ENCODE results near the gene DNAJC5G.

The DNAJC5G gene

GRCh38 chr2:27242614-27242951, 32.6 kb upstream of the DNAJC5G start:
- Histone ChIP-seq H3K4me3 (ENCODE audit: low read depth in 1 of 2, low read length in 2 of 2) (no peak overlapping the region), H3K36me3 (ENCODE audit: insufficient read depth, low read length) (peaks cover 52% of the 10 kb centered on the region), H3K4me1 (ENCODE audit: insufficient read depth, low read length) (no peaks in the 10 kb centered on the region), H3K9me3 (ENCODE audit: low read length) (no peaks in the 10 kb centered on the region), H3K9ac (ENCODE audit: low read length) (no peak overlapping the region), H3K27me3 (ENCODE audit: control insufficient read depth in 1 of 2, insufficient read depth in 2 of 2, low read length in 2 of 2) (no peaks in the 10 kb centered on the region), H3K27ac (ENCODE audit: low read depth, low read length) (no peak overlapping the region)

- H3K4me3 ChIP-seq (ENCODE audit: low read depth in 1 of 2, low read length in 2 of 2): no peak overlapping the region
- H3K4me1 ChIP-seq (ENCODE audit: insufficient read depth, low read length): no peaks in the 10 kb centered on the region
- no peaks in the 10 kb centered on the region for H3K27me3 ChIP-seq (ENCODE audit: control insufficient read depth in 1 of 2, insufficient read depth in 2 of 2, low read length in 2 of 2)
- no peak overlapping the region for H3K27ac ChIP-seq (ENCODE audit: low read depth, low read length)
- no peaks in the 10 kb centered on the region for H3K9me3 ChIP-seq (ENCODE audit: low read length)
- no peak overlapping the region for H3K9ac ChIP-seq (ENCODE audit: low read length)
- peaks cover 42% of the 10 kb centered on the region for H3K36me3 ChIP-seq (ENCODE audit: insufficient read depth, low read length)
Observed at GRCh38 chr2:27243391-27244130, 31.7 kb upstream of the DNAJC5G start.

GRCh38 chr2:27245116-27245515, 30.1 kb upstream of the DNAJC5G start:
- no peaks in the 10 kb centered on the region for H3K4me1 ChIP-seq (ENCODE audit: insufficient read depth, low read length)
- H3K9ac ChIP-seq (ENCODE audit: low read length): no peak overlapping the region
- no peaks in the 10 kb centered on the region for H3K9me3 ChIP-seq (ENCODE audit: low read length)
- no peak overlapping the region for H3K4me3 ChIP-seq (ENCODE audit: low read depth in 1 of 2, low read length in 2 of 2)
- no peaks in the 10 kb centered on the region for H3K27me3 ChIP-seq (ENCODE audit: control insufficient read depth in 1 of 2, insufficient read depth in 2 of 2, low read length in 2 of 2)
- H3K27ac ChIP-seq (ENCODE audit: low read depth, low read length): no peak overlapping the region
- peaks cover 39% of the 10 kb centered on the region for H3K36me3 ChIP-seq (ENCODE audit: insufficient read depth, low read length)

GRCh38 chr2:27245626-27246025, 29.6 kb upstream of the DNAJC5G start:
- Histone ChIP-seq H3K9me3 (ENCODE audit: low read length) (no peaks in the 10 kb centered on the region), H3K27ac (ENCODE audit: low read depth, low read length) (no peak overlapping the region), H3K4me3 (ENCODE audit: low read depth in 1 of 2, low read length in 2 of 2) (no peak overlapping the region), H3K4me1 (ENCODE audit: insufficient read depth, low read length) (no peaks in the 10 kb centered on the region), H3K36me3 (ENCODE audit: insufficient read depth, low read length) (peaks cover 34% of the 10 kb centered on the region), H3K9ac (ENCODE audit: low read length) (no peak overlapping the region), H3K27me3 (ENCODE audit: control insufficient read depth in 1 of 2, insufficient read depth in 2 of 2, low read length in 2 of 2) (peaks cover 0 to 2% of the 10 kb centered on the region in 2 donors)

- H3K27me3 ChIP-seq (ENCODE audit: control insufficient read depth in 1 of 2, insufficient read depth in 2 of 2, low read length in 2 of 2): peaks cover 0 to 10% of the 10 kb centered on the region in 2 donors
- H3K4me3 ChIP-seq (ENCODE audit: low read depth in 1 of 2, low read length in 2 of 2): no peak overlapping the region
- H3K9me3 ChIP-seq (ENCODE audit: low read length): no peaks in the 10 kb centered on the region
- no peak overlapping the region for H3K27ac ChIP-seq (ENCODE audit: low read depth, low read length)
- no peaks in the 10 kb centered on the region for H3K4me1 ChIP-seq (ENCODE audit: insufficient read depth, low read length)
- H3K36me3 ChIP-seq (ENCODE audit: insufficient read depth, low read length): peaks cover 14% of the 10 kb centered on the region
- H3K9ac ChIP-seq (ENCODE audit: low read length): no peak overlapping the region
Observed at GRCh38 chr2:27247893-27248292, 27.3 kb upstream of the DNAJC5G start.

- H3K9ac ChIP-seq (ENCODE audit: low read length): no peak overlapping the region
Observed at GRCh38 chr2:27249159-27249890, 25.9 kb upstream of the DNAJC5G start.

GRCh38 chr2:27249891-27250651, 25.2 kb upstream of the DNAJC5G start:
- no peak overlapping the region for H3K9ac ChIP-seq (ENCODE audit: low read length)
- H3K9me3 ChIP-seq (ENCODE audit: low read length): no peaks in the 10 kb centered on the region
- H3K4me1 ChIP-seq (ENCODE audit: insufficient read depth, low read length): no peaks in the 10 kb centered on the region
- H3K27ac ChIP-seq (ENCODE audit: low read depth, low read length): no peak overlapping the region
- no peaks in the 10 kb centered on the region for H3K36me3 ChIP-seq (ENCODE audit: insufficient read depth, low read length)
- H3K4me3 ChIP-seq (ENCODE audit: low read depth in 1 of 2, low read length in 2 of 2): no peak overlapping the region
- peaks cover 0 to 10% of the 10 kb centered on the region in 2 donors for H3K27me3 ChIP-seq (ENCODE audit: control insufficient read depth in 1 of 2, insufficient read depth in 2 of 2, low read length in 2 of 2)

More at GRCh38 chr2:27249159-27249890, 25.9 kb upstream of the DNAJC5G start:
- Histone ChIP-seq H3K27ac (ENCODE audit: low read depth, low read length) (no peak overlapping the region), H3K9me3 (ENCODE audit: low read length) (no peaks in the 10 kb centered on the region), H3K4me1 (ENCODE audit: insufficient read depth, low read length) (no peaks in the 10 kb centered on the region), H3K4me3 (ENCODE audit: low read depth in 1 of 2, low read length in 2 of 2) (no peak overlapping the region), H3K27me3 (ENCODE audit: control insufficient read depth in 1 of 2, insufficient read depth in 2 of 2, low read length in 2 of 2) (peaks cover 0 to 10% of the 10 kb centered on the region in 2 donors), H3K36me3 (ENCODE audit: insufficient read depth, low read length) (peaks cover 1% of the 10 kb centered on the region)

- Histone ChIP-seq H3K36me3 (ENCODE audit: insufficient read depth, low read length) (no peaks in the 10 kb centered on the region), H3K4me1 (ENCODE audit: insufficient read depth, low read length) (no peaks in the 10 kb centered on the region), H3K9me3 (ENCODE audit: low read length) (no peaks in the 10 kb centered on the region), H3K27ac (ENCODE audit: low read depth, low read length) (no peak overlapping the region), H3K4me3 (ENCODE audit: low read depth in 1 of 2, low read length in 2 of 2) (no peak overlapping the region), H3K27me3 (ENCODE audit: control insufficient read depth in 1 of 2, insufficient read depth in 2 of 2, low read length in 2 of 2) (peaks cover 0 to 10% of the 10 kb centered on the region in 2 donors), H3K9ac (ENCODE audit: low read length) (no peak overlapping the region)
Observed at GRCh38 chr2:27250652-27251379, 24.4 kb upstream of the DNAJC5G start.

- Histone ChIP-seq H3K4me3 (ENCODE audit: low read depth in 1 of 2, low read length in 2 of 2) (no peak overlapping the region), H3K9me3 (ENCODE audit: low read length) (no peaks in the 10 kb centered on the region), H3K36me3 (ENCODE audit: insufficient read depth, low read length) (no peaks in the 10 kb centered on the region), H3K27ac (ENCODE audit: low read depth, low read length) (no peak overlapping the region), H3K4me1 (ENCODE audit: insufficient read depth, low read length) (no peaks in the 10 kb centered on the region), H3K9ac (ENCODE audit: low read length) (no peak overlapping the region), H3K27me3 (ENCODE audit: control insufficient read depth in 1 of 2, insufficient read depth in 2 of 2, low read length in 2 of 2) (peaks cover 0 to 10% of the 10 kb centered on the region in 2 donors)
Observed at GRCh38 chr2:27251766-27252165, 23.5 kb upstream of the DNAJC5G start.

- H3K36me3 ChIP-seq (ENCODE audit: insufficient read depth, low read length): no peaks in the 10 kb centered on the region
- H3K27ac ChIP-seq (ENCODE audit: low read depth, low read length): no peak overlapping the region
- no peak overlapping the region for H3K4me3 ChIP-seq (ENCODE audit: low read depth in 1 of 2, low read length in 2 of 2)
- peaks cover 1 to 28% of the 10 kb centered on the region in 2 donors for H3K27me3 ChIP-seq (ENCODE audit: control insufficient read depth in 1 of 2, insufficient read depth in 2 of 2, low read length in 2 of 2)
- no peaks in the 10 kb centered on the region for H3K9me3 ChIP-seq (ENCODE audit: low read length)
- no peaks in the 10 kb centered on the region for H3K4me1 ChIP-seq (ENCODE audit: insufficient read depth, low read length)
- no peak overlapping the region for H3K9ac ChIP-seq (ENCODE audit: low read length)
Observed at GRCh38 chr2:27255187-27255586, 20.0 kb upstream of the DNAJC5G start.

- Histone ChIP-seq H3K27me3 (ENCODE audit: control insufficient read depth in 1 of 2, insufficient read depth in 2 of 2, low read length in 2 of 2) (peaks cover 6 to 30% of the 10 kb centered on the region in 2 donors), H3K36me3 (ENCODE audit: insufficient read depth, low read length) (no peaks in the 10 kb centered on the region), H3K4me1 (ENCODE audit: insufficient read depth, low read length) (no peaks in the 10 kb centered on the region), H3K4me3 (ENCODE audit: low read depth in 1 of 2, low read length in 2 of 2) (no peak overlapping the region), H3K27ac (ENCODE audit: low read depth, low read length) (no peak overlapping the region), H3K9me3 (ENCODE audit: low read length) (no peaks in the 10 kb centered on the region), H3K9ac (ENCODE audit: low read length) (no peak overlapping the region)
Observed at GRCh38 chr2:27255660-27256059, 19.6 kb upstream of the DNAJC5G start.

Data from muscle layer of colon (tissue), 2 donors.